Activated naive CD4-positive, alpha-beta T cell treated with anti-CD3 and anti-CD28 coated beads, Interleukin-2, amount 50 U/mL, for 24 hours (primary cell): ENCODE results near the gene RCE1.

Experiments
- H3K27ac Mint-ChIP-seq: one replicate; pipeline ENCODE4 v1.8.0; 2021; ENCODE audit warnings: mild to moderate bottlenecking, mixed read lengths
- H3K27me3 Mint-ChIP-seq: one replicate; pipeline ENCODE4 v1.8.0; 2021; ENCODE audit warnings: mixed read lengths
- H3K36me3 Mint-ChIP-seq: one replicate; pipeline ENCODE4 v1.8.0; 2021; ENCODE audit warnings: mixed read lengths
- H3K4me1 Mint-ChIP-seq: one replicate; pipeline ENCODE4 v1.8.0; 2021; ENCODE audit warnings: mixed read lengths
- H3K4me3 Mint-ChIP-seq: one replicate; pipeline ENCODE4 v1.8.0; 2021; ENCODE audit warnings: mild to moderate bottlenecking, mixed read lengths
- H3K9me3 Mint-ChIP-seq: one replicate; pipeline ENCODE4 v1.8.0; 2021; ENCODE audit warnings: mixed read lengths

The RCE1 gene

DNA sequence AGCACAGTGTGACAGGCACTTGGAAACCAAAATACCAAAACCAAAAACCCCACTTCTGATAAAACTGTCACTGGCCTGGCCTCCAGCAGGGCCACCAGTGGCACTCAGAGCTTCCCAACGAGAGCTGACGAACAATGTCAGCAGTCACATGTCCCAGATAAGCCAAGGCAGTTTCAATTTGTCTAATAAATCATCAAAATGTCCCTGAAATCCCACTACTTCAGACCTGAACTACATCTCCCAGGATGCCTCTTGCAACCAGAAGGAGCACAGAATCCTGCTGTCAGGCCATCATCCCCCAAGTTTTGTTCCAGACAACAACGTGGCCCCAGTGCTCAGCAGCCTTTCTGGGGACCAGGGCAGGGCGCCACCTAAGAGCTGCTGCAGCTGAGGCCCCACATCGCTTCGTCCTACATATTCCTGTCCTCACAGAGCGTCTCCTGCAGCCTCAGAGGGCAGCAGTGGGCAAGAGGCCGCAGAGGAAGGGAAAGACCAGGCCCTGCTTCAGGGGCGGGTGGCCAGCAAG lies 38.7 kb downstream of the RCE1 start:
- no peak overlapping the region for H3K27ac Mint-ChIP-seq
- no peaks in the 10 kb centered on the region for H3K27me3 Mint-ChIP-seq
- no peak overlapping the region for H3K4me3 Mint-ChIP-seq
- H3K36me3 Mint-ChIP-seq = no peaks in the 10 kb centered on the region
- peaks cover 22% of the 10 kb centered on the region for H3K4me1 Mint-ChIP-seq
- H3K9me3 Mint-ChIP-seq = no peaks in the 10 kb centered on the region

DNA sequence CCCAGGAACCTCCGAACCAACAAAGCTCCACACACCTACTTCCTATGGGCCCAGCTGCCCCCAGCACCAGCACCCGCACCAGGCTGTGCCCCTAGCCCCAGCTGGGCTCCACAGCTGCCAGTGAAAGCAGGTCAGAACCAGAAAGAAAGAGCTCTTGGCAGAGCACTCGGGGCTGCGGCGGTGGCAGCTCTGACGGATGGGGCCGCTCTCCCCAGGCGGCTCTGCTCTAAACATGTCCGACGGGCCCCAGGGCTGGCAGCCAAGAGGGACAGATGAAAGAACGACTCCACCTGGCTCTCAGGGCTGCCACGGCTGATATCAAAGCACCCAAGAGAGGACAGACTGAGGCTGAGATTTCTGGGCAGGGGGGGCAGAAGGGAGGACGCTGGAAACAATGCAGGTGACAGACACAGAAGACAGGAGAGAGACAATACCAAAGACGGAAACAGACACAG lies 39.3 kb downstream of the RCE1 start:
- H3K36me3 Mint-ChIP-seq = no peaks in the 10 kb centered on the region
- H3K4me1 Mint-ChIP-seq = peaks cover 22% of the 10 kb centered on the region
- no peaks in the 10 kb centered on the region for H3K9me3 Mint-ChIP-seq
- no peak overlapping the region for H3K27ac Mint-ChIP-seq
- no peaks in the 10 kb centered on the region for H3K27me3 Mint-ChIP-seq
- H3K4me3 Mint-ChIP-seq = no peak overlapping the region

DNA sequence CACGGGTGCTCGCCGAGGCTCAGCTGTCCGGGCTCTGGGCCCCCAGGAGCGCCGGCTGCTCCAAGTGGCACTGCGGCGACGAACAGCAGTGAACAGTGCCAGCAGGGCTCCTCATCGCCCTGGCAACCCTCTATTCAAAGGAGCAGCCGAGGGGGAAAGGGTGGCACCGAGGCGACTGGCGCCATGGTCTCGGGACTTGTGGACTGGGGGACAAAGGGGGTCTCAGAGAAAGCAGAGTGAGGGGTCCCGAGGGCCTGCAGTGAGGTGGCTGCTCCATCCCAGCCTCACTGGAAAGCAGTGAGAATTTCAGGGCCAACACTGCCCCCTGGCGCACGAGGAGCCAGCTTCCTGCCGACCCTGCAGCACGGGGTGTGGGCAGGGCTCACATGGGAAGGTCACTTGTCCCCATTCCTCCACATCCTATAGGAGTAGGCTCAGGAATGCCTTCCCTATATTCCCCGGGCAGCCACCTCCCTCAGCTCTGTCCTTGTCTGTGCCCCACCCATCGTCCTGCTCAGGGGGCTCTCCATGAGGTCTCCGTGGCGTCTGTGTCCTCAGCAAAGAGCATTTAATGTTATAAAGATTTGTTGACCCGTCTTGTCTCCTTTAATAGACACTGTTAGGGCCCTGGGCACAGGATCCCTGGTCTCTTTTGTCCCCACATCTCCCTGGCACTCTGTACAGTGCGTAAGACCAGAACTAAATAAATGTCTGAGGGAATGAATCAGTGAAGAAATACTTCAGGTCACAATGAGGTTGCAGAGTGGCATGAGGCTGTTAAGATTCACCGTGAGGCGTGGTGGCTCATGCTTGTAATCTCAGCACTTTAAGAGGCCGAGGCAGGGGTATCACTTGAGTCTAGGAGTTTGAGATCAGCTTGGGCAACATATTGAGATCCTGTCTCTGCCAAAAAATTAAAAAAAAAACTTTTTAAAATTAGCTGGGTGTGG lies 40.0 kb downstream of the RCE1 start:
- no peaks in the 10 kb centered on the region for H3K27me3 Mint-ChIP-seq
- H3K4me3 Mint-ChIP-seq = no peak overlapping the region
- H3K36me3 Mint-ChIP-seq = no peaks in the 10 kb centered on the region
- no peaks in the 10 kb centered on the region for H3K9me3 Mint-ChIP-seq
- H3K27ac Mint-ChIP-seq = no peak overlapping the region
- H3K4me1 Mint-ChIP-seq = peaks cover 22% of the 10 kb centered on the region

DNA sequence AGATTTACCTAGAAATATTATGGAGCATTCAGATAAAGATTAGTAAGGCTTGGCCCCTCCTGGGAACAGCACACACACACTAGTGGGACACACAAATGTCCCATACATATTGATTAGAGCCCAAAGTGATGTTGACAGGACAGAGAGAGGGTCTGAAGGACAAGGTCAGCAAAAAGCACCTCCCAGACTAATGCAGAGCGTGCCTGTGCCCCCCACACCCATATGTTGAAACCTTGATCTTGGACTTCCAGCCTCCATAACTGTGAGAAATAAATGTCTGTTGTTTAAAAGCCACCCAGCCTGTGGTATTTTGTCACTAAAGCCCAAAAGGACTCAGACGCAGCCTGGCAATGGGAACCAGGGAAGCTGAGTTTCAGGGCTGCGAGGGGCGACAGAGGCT lies 41.2 kb downstream of the RCE1 start:
- Mint-ChIP-seq H3K4me3 (no peak overlapping the region), H3K4me1 (peaks cover 22% of the 10 kb centered on the region), H3K27ac (no peak overlapping the region), H3K9me3 (no peaks in the 10 kb centered on the region), H3K36me3 (no peaks in the 10 kb centered on the region), H3K27me3 (no peaks in the 10 kb centered on the region)

DNA sequence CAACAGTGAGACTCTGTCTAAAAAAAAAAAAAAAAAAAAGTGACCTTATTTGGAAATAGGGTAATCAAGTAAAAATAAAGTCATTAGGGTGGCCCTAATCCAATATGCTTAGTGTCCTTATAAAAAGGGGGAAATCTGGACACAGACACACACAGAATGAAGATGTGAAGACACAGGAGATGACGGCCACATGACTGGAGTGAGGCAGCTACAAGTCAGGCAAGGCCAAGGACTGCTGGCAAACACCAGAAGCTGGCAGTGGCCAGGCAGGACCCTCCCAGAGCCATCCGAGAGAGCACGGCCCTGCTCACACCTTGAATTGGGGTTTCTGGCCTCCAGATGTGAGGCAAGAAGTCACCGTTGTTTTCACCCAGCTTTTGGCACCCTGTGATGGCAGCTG lies 42.2 kb downstream of the RCE1 start:
- Mint-ChIP-seq H3K9me3 (no peaks in the 10 kb centered on the region), H3K27me3 (no peaks in the 10 kb centered on the region), H3K4me3 (no peak overlapping the region), H3K4me1 (peaks cover 18% of the 10 kb centered on the region), H3K36me3 (no peaks in the 10 kb centered on the region), H3K27ac (no peak overlapping the region)

DNA sequence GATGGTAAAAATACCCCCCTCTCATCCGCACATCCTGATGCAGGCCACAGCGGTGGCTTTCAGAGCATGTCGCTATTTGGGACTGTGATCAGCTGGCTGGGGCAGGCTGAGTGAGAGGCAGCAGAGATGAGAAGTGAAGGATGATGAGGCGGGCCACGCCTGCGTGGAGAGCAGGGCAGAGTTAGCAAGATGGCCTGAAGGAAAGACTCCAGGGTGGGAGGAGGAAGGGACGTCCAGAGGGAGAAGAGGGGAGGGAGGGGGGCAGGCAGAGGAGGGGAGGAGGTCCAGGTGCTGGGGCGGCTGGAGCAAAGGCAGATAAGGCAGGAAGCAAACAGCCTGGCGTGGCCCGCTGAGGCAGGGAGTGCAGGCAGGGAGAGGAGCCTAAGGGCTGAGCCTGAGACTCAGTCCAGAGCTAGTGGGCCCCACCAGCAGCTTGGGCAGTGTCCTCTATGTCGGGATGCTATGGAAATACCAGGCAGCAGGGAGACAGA lies 42.8 kb downstream of the RCE1 start:
- Mint-ChIP-seq H3K27me3 (no peaks in the 10 kb centered on the region), H3K27ac (peak overlapping the region; percentile 48), H3K9me3 (no peaks in the 10 kb centered on the region), H3K4me3 (no peak overlapping the region), H3K4me1 (peaks cover 13% of the 10 kb centered on the region), H3K36me3 (no peaks in the 10 kb centered on the region)

DNA sequence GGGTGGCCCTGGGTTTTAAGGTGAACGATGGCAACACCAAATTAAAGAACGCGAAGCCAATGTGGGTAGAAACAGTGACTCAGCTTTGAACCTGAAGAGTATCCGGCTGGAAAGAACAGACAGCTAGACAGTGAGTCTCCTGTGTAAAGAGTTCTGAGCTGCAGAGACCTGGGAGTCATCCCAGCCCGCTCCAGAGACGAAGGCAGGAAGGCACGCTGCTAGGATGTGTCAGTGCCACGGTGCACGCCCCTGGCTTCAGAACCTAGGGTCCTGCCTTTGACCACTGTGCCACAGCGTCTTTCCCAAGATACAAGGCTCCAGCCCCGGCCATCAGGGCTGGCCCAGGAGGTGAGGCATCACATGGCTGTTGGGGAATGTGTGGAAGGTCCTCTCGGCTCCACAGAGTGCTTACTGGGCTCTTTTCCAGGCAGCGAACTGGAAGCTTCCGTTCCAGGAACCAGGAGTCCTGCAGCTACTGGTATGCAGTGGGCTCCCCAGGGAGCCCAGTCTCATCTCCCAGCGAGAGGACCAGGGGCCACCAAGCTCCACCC lies 43.5 kb downstream of the RCE1 start:
- H3K27ac Mint-ChIP-seq = no peak overlapping the region
- no peaks in the 10 kb centered on the region for H3K36me3 Mint-ChIP-seq
- no peaks in the 10 kb centered on the region for H3K27me3 Mint-ChIP-seq
- peaks cover 7% of the 10 kb centered on the region for H3K4me1 Mint-ChIP-seq
- no peaks in the 10 kb centered on the region for H3K9me3 Mint-ChIP-seq
- no peak overlapping the region for H3K4me3 Mint-ChIP-seq

DNA sequence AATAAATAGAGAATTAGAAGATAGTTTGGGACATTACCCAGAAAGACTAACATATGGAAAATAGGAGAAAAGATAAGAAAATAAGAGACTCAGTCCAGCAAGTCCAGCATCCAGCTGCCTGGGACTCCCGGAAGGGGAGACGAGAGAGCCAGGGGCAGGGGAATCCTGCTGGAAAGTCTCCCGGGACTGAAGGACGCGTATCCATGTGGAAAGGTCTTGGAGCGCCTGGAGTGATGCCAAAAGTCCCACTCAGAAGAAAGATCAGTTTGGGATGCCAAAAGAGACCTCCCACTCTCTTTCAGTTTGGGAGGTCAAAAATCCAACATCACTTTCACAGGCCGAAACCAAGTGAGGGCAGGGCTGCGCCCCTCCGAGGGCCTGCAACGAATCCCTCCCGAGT lies 44.3 kb downstream of the RCE1 start:
- Mint-ChIP-seq H3K27ac (no peak overlapping the region), H3K9me3 (no peaks in the 10 kb centered on the region), H3K27me3 (no peaks in the 10 kb centered on the region), H3K4me1 (peaks cover 8% of the 10 kb centered on the region), H3K4me3 (no peak overlapping the region), H3K36me3 (no peaks in the 10 kb centered on the region)

DNA sequence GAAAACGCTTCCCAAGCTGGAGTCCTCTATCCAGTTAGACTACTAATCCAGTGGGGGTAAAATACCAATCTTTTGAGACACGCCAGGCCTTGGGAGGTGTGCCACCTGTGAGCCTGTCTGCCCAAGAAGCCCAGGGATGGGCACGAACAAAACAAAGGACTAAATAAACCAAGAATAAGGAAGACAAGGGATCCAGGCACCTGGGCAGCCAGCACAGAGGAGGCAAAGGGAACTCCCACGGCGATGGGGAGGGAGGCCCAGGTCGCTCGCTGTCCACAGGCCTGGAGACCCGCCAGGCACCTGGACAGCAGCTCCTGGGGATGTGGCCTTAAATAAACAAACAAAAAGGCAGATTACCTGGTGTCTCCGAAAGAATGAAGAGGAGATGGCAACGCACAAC lies 45.0 kb downstream of the RCE1 start:
- H3K36me3 Mint-ChIP-seq = no peaks in the 10 kb centered on the region
- H3K27me3 Mint-ChIP-seq = no peaks in the 10 kb centered on the region
- H3K9me3 Mint-ChIP-seq = no peaks in the 10 kb centered on the region
- H3K4me1 Mint-ChIP-seq = peaks cover 8% of the 10 kb centered on the region
- no peak overlapping the region for H3K4me3 Mint-ChIP-seq
- no peak overlapping the region for H3K27ac Mint-ChIP-seq

DNA sequence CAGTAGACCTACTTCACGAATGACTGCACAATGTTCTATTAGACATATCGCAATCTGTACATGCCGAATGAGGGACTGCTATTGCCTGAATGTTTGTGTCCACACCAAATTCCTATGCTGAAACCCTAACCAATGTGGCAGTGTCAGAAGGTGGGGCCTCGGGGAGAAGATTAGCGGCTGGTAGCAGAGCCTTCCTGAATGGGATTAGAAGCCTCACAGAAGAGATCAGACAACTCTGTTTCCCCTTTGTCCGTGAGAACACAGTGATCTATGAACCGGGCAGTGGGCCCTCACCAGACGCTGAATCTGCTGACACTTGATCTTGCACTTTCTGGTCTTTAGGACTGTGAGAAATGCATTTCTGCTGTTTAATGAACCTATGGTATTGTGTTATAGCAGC lies 46.7 kb downstream of the RCE1 start:
- Mint-ChIP-seq H3K4me3 (no peak overlapping the region), H3K9me3 (no peaks in the 10 kb centered on the region), H3K36me3 (no peaks in the 10 kb centered on the region), H3K27ac (no peak overlapping the region), H3K4me1 (peaks cover 8% of the 10 kb centered on the region), H3K27me3 (no peaks in the 10 kb centered on the region)

DNA sequence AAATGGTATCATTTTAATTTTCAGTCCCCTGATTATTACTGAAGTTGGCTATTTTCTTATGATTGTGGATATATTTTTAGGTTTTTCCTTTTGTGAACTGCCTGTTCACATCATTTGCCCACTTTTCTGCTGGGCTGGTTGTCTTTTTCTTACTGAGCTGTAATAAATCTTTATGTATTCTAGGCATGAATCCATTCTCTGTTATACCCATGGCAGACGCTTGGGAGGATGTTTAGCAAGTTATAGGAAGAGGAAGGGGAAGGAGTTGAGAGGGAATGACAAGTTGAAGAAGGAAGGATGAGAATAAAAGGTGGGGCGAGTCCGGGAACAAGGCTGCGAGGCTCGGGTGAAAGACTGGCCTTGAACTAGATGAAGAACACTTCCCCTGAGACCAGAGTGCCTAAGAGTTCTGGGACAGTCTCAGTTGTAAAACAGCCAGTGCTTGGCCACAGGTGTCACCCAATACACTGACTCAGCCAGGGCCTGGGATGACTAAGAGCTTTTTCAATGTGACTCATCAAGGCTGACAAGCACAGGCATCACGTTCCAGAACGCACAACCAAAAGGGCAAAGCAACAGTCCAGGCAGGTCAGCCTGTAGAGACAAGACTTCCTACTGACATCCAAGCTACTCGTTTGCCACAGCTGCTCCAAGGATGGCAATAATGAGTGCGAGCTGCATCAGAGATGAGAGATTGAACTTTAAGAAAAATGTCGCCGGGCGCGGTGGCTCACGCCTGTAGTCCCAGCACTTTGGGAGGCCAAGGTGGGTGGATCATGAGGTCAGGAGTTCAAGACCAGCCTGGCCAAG lies 48.8 kb downstream of the RCE1 start:
- no peaks in the 10 kb centered on the region for H3K9me3 Mint-ChIP-seq
- H3K36me3 Mint-ChIP-seq = no peaks in the 10 kb centered on the region
- no peaks in the 10 kb centered on the region for H3K27me3 Mint-ChIP-seq
- H3K27ac Mint-ChIP-seq = no peak overlapping the region
- peak overlapping the region; percentile 20 for H3K4me3 Mint-ChIP-seq
- H3K4me1 Mint-ChIP-seq = peaks cover 8% of the 10 kb centered on the region

DNA sequence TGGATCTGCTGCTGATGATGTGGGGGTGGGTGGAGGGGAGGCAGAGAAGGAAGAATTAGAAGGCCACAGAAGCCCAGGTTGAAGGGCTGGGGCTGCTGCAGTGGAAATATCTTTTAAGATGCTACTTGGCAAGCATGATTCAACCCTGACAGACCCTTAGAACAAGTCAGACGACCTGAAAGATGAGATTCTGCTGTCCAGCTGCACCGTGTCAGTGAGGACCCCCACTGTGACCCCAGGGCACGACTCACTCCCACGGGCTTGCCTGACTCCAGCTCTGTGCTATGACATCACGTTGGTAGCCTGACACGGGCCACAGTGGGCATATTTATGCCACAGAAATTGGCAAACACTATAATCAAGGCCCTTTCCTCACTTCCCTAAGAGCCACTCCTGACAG lies 49.7 kb downstream of the RCE1 start:
- H3K4me1 Mint-ChIP-seq = peaks cover 8% of the 10 kb centered on the region
- no peak overlapping the region for H3K4me3 Mint-ChIP-seq
- no peaks in the 10 kb centered on the region for H3K9me3 Mint-ChIP-seq
- no peaks in the 10 kb centered on the region for H3K27me3 Mint-ChIP-seq
- H3K36me3 Mint-ChIP-seq = no peaks in the 10 kb centered on the region
- H3K27ac Mint-ChIP-seq = no peak overlapping the region

DNA sequence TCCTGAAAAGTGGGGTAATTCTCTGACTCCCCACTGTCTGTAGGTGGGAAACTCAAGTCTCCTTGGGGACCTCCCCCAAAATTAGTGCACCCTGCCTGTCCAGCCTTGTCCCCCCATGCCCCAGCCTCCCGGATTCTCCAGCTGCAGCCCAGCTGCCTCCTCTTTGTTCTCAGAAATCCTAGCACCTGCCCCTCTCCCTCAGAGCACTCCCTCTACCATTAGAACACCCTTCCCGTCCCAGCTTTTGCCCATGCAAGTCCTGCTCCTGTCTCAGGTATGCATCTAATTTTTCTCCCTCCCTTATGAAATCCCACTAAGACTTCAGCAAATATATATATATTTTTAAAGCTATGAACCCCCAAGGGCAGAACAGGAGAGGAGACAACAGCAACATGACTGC lies 50.9 kb downstream of the RCE1 start:
- Mint-ChIP-seq H3K27ac (no peak overlapping the region), H3K4me1 (peaks cover 8% of the 10 kb centered on the region), H3K4me3 (no peak overlapping the region), H3K36me3 (no peaks in the 10 kb centered on the region), H3K9me3 (no peaks in the 10 kb centered on the region), H3K27me3 (no peaks in the 10 kb centered on the region)
